NB4 (cell line): ENCODE data around the gene DLG2.

ENCODE experiments used
- MYC ChIP-seq: IDR thresholded peaks from 2 replicates; pipeline ENCODE4 v1.6.1; 2011; ENCODE audit warnings: low read depth, low read length
- POLR2A ChIP-seq: IDR thresholded peaks from 2 replicates; pipeline ENCODE4 v1.6.1; 2011; ENCODE audit warnings: mild to moderate bottlenecking; ENCODE audit not compliant: insufficient read length; ENCODE audit errors: extremely low read depth
- TF ChIP-seq, protein P1 (sequence below): IDR thresholded peaks from one replicate; pipeline ENCODE4 v1.5.1; 2012; ENCODE audit warnings: low read depth, low read length
- TF ChIP-seq, protein P2 (sequence below): IDR thresholded peaks from 2 replicates; pipeline ENCODE4 v1.6.1; 2011; ENCODE audit warnings: low read depth, low read length

DNA sequence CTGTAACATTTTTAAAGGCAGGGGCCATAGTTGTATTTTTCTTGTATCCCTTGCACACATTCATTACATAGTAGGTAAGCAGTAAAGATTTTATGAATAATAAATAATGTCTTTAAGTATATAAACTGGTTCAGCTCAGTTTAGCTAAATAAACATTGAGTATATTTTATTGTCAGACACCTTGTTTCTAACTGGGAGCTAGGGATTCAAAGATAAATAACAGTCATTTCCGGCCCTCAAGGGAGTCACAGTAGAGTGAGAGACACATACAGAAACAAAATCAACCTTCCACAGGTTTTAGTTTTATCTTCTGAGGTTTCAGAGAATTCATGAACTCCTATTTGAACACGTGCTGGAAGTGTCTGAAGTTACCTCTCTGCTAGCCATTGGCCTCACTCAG is 760.2 kb downstream of the DLG2 start:
- TF ChIP-seq, protein P1, sequence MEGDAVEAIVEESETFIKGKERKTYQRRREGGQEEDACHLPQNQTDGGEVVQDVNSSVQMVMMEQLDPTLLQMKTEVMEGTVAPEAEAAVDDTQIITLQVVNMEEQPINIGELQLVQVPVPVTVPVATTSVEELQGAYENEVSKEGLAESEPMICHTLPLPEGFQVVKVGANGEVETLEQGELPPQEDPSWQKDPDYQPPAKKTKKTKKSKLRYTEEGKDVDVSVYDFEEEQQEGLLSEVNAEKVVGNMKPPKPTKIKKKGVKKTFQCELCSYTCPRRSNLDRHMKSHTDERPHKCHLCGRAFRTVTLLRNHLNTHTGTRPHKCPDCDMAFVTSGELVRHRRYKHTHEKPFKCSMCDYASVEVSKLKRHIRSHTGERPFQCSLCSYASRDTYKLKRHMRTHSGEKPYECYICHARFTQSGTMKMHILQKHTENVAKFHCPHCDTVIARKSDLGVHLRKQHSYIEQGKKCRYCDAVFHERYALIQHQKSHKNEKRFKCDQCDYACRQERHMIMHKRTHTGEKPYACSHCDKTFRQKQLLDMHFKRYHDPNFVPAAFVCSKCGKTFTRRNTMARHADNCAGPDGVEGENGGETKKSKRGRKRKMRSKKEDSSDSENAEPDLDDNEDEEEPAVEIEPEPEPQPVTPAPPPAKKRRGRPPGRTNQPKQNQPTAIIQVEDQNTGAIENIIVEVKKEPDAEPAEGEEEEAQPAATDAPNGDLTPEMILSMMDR: no peak
- no peak for TF ChIP-seq POLR2A
- no peak for TF ChIP-seq MYC
- TF ChIP-seq, protein P2, sequence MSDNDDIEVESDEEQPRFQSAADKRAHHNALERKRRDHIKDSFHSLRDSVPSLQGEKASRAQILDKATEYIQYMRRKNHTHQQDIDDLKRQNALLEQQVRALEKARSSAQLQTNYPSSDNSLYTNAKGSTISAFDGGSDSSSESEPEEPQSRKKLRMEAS: no peak
